HepG2 (cell line): Measurements from ENCODE around the gene GPBAR1. TPM values are rescaled to one million over a fixed set of nuclear protein-coding genes. Genes with fewer than 3 reads are reported as not detected.

ENCODE experiments used
- ATAC-seq: fragments of 200-7000 bp; cut with Tn5 transposase; 3 replicates; pipeline ENCODE4 v1.9.1; 2020; ENCODE audit warnings: mild to moderate bottlenecking, moderate library complexity
- BruUV-seq: library from RNA; stranded (reverse); fragments of 400-500 nt; replicated peaks from 2 replicates; lab custom pipeline; 2021; lab: Mats Ljungman, UMichigan
- CTCF ChIA-PET: fragments of 300-600 bp; formaldehyde crosslinking; extraction: SDS; loops from one replicate; lab custom pipeline; 2021; ENCODE audit warnings: low total read pairs, inconsistent platforms, low intra/inter-chr PET ratio; lab: Yijun Ruan, JAX
- POLR2A ChIA-PET: fragments of 350-600 bp; sonication (Branson Sonifier 250); formaldehyde crosslinking; loops from one replicate; lab custom pipeline; 2020; ENCODE audit warnings: antibody characterized with exemption, inconsistent platforms; lab: Yijun Ruan, JAX
- DNase-seq: peaks from one replicate; pipeline ENCODE4 v3.0.0-alpha.2; 2015; ENCODE audit warnings: low spot score
- FAIRE-seq: peaks from 3 replicates; lab custom pipeline; 2011; peaks lifted over from hg19 to GRCh38; lab: Jason Lieb, UNC
- H2AFZ ChIP-seq: one replicate; pipeline ENCODE4 v1.6.1; 2011; ENCODE audit warnings: low read length, inconsistent platforms
- H3K27ac ChIP-seq: fragments of 300-600 bp; 3 replicates; pipeline ENCODE4 v1.8.0; 2011; ENCODE audit warnings: mixed run types, mild to moderate bottlenecking, mixed read lengths, low read length, inconsistent platforms; ENCODE audit not compliant: insufficient read depth; ENCODE audit errors: extremely low read length
- H3K27me3 ChIP-seq, 2 experiments: fragments of 200-600 bp in 1 of 2; 2 replicates in 1 of 2; 3 replicates in 1 of 2; pipeline versions ENCODE4 v1.6.0 to v1.8.0; 2011; ENCODE audit warnings: low read length in 2 of 2, mild to moderate bottlenecking in 2 of 2, moderate library complexity in 2 of 2, inconsistent platforms in 1 of 2; ENCODE audit not compliant: insufficient read depth in 2 of 2, control insufficient read depth in 1 of 2
- H3K36me3 ChIP-seq, 2 experiments: fragments of 200-600 bp in 1 of 2; replicated peaks in 1 of 2; 2 replicates in 1 of 2; 3 replicates in 1 of 2; pipeline versions ENCODE4 v1.5.1 to v1.8.0; 2011; ENCODE audit warnings: low read length in 2 of 2, inconsistent platforms in 1 of 2; ENCODE audit not compliant: insufficient read depth in 2 of 2, control insufficient read depth in 1 of 2
- H3K4me1 ChIP-seq: 2 replicates; pipeline ENCODE4 v1.5.1; 2012; ENCODE audit warnings: low read length, inconsistent platforms; ENCODE audit not compliant: insufficient read depth
- H3K4me2 ChIP-seq: 2 replicates; pipeline ENCODE4 v1.6.0; 2011; ENCODE audit warnings: low read depth, low read length, inconsistent platforms
- H3K4me3 ChIP-seq, 3 experiments: fragments of 200-600 bp in 1 of 3; sonication (generic), shearing (Covaris generic) in 1 of 3; replicated peaks in 1 of 3; 2 replicates each; pipeline ENCODE4 v1.5.1; 2011 to 2016; ENCODE audit warnings: low read length in 3 of 3, inconsistent platforms in 2 of 3, low read depth in 2 of 3, mild to moderate bottlenecking in 2 of 3, control low read depth in 1 of 3, mixed read lengths in 1 of 3; ENCODE audit not compliant: insufficient read depth in 1 of 3
- H3K79me2 ChIP-seq: one replicate; pipeline ENCODE4 v1.6.1; 2011; ENCODE audit warnings: low read length, inconsistent platforms; ENCODE audit not compliant: insufficient read depth
- H3K9ac ChIP-seq: 2 replicates; pipeline ENCODE4 v1.6.0; 2011; ENCODE audit warnings: mild to moderate bottlenecking, low read depth, low read length, inconsistent platforms; ENCODE audit not compliant: insufficient read depth
- H3K9me3 ChIP-seq: 2 replicates; pipeline ENCODE4 v1.5.1; 2012; ENCODE audit warnings: mild to moderate bottlenecking, low read length
- H4K20me1 ChIP-seq: 2 replicates; pipeline ENCODE4 v1.6.0; 2011; ENCODE audit warnings: inconsistent platforms, mild to moderate bottlenecking, low read length, moderate library complexity; ENCODE audit not compliant: insufficient read depth
- TBX3 ChIP-seq: fragments of 450-650 bp; IDR thresholded peaks from 2 replicates; pipeline ENCODE4 v1.6.1; 2017; ENCODE audit warnings: antibody characterized with exemption, mild to moderate bottlenecking, inconsistent platforms, borderline replicate concordance
- ZNF24 ChIP-seq: fragments of 450-650 bp; IDR thresholded peaks from 2 replicates; pipeline ENCODE4 v1.6.1; 2017; ENCODE audit warnings: antibody characterized with exemption, mild to moderate bottlenecking
- ZNF335 ChIP-seq: sonication (generic); formaldehyde crosslinking; IDR thresholded peaks from 2 replicates; pipeline ENCODE4 v1.4.0; 2020; ENCODE audit warnings: missing genetic modification reagents
- WGBS: methylation state at CpG from one replicate; pipeline ENCODE4 v1.1.6; 2017; ENCODE audit warnings: low lambda C conversion rate; 5-methylcytosine and 5-hydroxymethylcytosine counted together
- in situ Hi-C: cut with HindIII; loops from 2 replicates; pipeline ENCODE4 v1.10.0; 2017; ENCODE audit warnings: low pct_unique_long_range_greater_than_20kb; ENCODE audit not compliant: extremely low pct_ligation_motif_present
- intact Hi-C: fragments of 100-400 bp; cut with micrococcal nuclease; formaldehyde crosslinking; loops from one replicate; pipeline ENCODE4 v1.10.0; 2022; ENCODE audit not compliant: unreplicated experiment
- polyA plus RNA-seq, 8 experiments: library from polyadenylated mRNA; depleted of rRNA in 3 of 8; stranded (reverse) in 7 of 8; unstranded in 1 of 8; fragments of >200 nt; fragmentation: Illumina TruSeq in 4 of 8; extraction: Trizol in 4 of 8; gene quantifications; 2 replicates each; pipeline versions ENCODE4 v1.2.1 to v1.2.3, GENCODE V29; 2011 to 2016; ENCODE audit warnings: low read depth in 4 of 8, missing spikeins in 1 of 8, mixed read lengths in 1 of 8; ENCODE audit not compliant: insufficient read depth in 1 of 8
- total RNA-seq, 5 experiments: library from RNA; depleted of rRNA; stranded (reverse); fragments of >200 nt; fragmentation: Illumina TruSeq; extraction: Trizol; gene quantifications; 2 replicates each; pipeline ENCODE4 v1.2.3, GENCODE V29; 2016; ENCODE audit warnings: low read depth in 1 of 5
- TF ChIP-seq, protein P1 (sequence below): sonication (generic); IDR thresholded peaks from 2 replicates; pipeline ENCODE4 v1.6.1; 2016; ENCODE audit warnings: low read depth, borderline replicate concordance
- TF ChIP-seq, protein P2 (sequence below): sonication (generic); formaldehyde crosslinking; IDR thresholded peaks from 2 replicates; pipeline ENCODE4 v1.5.0; 2020; ENCODE audit warnings: mild to moderate bottlenecking, missing genetic modification reagents

The GPBAR1 gene
- total and polyA plus RNA-seq, 2 of the 13 experiments (the other 11 are each of a cell fraction or from before 2014, with no cell fraction given): 0.05 to 0.09 TPM

- TF ChIP-seq, protein P1, sequence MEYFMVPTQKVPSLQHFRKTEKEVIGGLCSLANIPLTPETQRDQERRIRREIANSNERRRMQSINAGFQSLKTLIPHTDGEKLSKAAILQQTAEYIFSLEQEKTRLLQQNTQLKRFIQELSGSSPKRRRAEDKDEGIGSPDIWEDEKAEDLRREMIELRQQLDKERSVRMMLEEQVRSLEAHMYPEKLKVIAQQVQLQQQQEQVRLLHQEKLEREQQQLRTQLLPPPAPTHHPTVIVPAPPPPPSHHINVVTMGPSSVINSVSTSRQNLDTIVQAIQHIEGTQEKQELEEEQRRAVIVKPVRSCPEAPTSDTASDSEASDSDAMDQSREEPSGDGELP: 0 out of 2 replicates have a peak, but pooled peaks have one; percentile 14
- TF ChIP-seq, protein P2, sequence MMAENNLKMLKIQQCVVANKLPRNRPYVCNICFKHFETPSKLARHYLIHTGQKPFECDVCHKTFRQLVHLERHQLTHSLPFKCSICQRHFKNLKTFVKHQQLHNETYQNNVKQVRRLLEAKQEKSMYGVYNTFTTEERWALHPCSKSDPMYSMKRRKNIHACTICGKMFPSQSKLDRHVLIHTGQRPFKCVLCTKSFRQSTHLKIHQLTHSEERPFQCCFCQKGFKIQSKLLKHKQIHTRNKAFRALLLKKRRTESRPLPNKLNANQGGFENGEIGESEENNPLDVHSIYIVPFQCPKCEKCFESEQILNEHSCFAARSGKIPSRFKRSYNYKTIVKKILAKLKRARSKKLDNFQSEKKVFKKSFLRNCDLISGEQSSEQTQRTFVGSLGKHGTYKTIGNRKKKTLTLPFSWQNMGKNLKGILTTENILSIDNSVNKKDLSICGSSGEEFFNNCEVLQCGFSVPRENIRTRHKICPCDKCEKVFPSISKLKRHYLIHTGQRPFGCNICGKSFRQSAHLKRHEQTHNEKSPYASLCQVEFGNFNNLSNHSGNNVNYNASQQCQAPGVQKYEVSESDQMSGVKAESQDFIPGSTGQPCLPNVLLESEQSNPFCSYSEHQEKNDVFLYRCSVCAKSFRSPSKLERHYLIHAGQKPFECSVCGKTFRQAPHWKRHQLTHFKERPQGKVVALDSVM (CRISPR knock-in tag): 0 out of 2 replicates have a peak, but pooled peaks have one; percentile 26
Observed at GRCh38 chr2:218284106-218284811, 23.4 kb downstream of the GPBAR1 start (continued).

DNA sequence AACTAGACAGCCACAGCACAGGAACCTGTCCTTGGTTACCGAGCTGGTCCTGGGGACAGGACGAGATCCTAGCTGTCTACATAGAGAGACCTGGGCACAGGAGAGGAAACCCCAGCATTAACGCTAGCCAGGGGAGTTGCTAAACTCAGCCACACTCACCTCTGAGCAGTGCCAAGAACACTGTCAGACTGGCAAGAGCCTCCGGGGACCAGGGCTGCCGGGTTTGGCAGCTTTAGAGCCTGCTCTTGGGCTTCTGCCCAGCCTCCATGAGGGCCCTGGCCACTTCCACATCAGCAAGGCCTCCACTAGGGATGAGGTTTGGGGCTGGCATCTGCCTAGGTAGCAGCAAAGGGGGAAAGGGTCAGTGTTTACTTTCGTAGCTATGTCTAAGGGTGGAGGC lies 24.8 kb downstream of the GPBAR1 start:
- POLR2A ChIA-PET: interaction anchor here (0.8 to 6.7 kb wide), 4 partner anchors 12 to 112 kb away, joined by 7 to 121 read pairs (median 14); partner anchors contain the start of genes AAMP and PNKD
- H3K4me1 ChIP-seq: peaks cover 71% of the 10 kb centered on the region

More for the DNA sequence above, 24.8 kb downstream of the GPBAR1 start:
- TF ChIP-seq ZNF24 (no peak), ZNF335 (CRISPR knock-in tag) (no peak), TBX3 (no peak)
- Histone ChIP-seq H3K9ac (peak overlapping the region; percentile 18; the same call in 1 of the 2 replicates), H3K9me3 (no peaks in the 10 kb centered on the region), H2AFZ (no peak overlapping the region), H3K36me3 (peaks cover 15 to 30% of the 10 kb centered on the region in 2 experiments), H3K27me3 (no peaks in the 10 kb centered on the region), H3K4me3 (no peak overlapping the region), H3K79me2 (peaks cover 68% of the 10 kb centered on the region), H4K20me1 (peaks cover 64% of the 10 kb centered on the region), H3K27ac (peak overlapping the region; percentile 64), H3K4me2 (peak overlapping the region; percentile 67; the same call in 1 of the 2 replicates)
- no peak for ATAC-seq
- BruUV-seq: no TSS peak
- CTCF ChIA-PET: no interaction called here
- no peak for DNase-seq
- in situ Hi-C loops: no loop called here
- FAIRE-seq: no peak
- WGBS: 93% methylated on average over 6 of the region's 6 CpGs
- intact Hi-C loops: no loop called here
